ENCODE results near the gene SERP2. TPM values are rescaled to one million over a fixed set of nuclear protein-coding genes. Genes with fewer than 3 reads are reported as not detected.
"Not testable (repeated sequence)": the region's sequence is repeated elsewhere in the genome, so short reads cannot be mapped to it uniquely, and the experiment has no call there.

Gene SERP2
- not detected for total RNA-seq

GRCh38 chr13:44373601-44374347, at the start of gene SERP2:
Gene SERP2, plus strand, starts transcription at chr13:44373824. Its CDS starts 202 bp downstream, at chr13:44374026.
- peak within 1 kb of the TSS; percentile 24 for H3K4me3 Mint-ChIP-seq
- CTCF ChIA-PET: interaction anchor here (1.4 kb wide), 1 partner anchor 16 kb away, joined by 3 read pairs; no protein-coding TSS in a partner anchor
- POLR2A ChIA-PET: no interaction called here
- H3K27ac Mint-ChIP-seq: no peak within 1 kb of the TSS
- H3K27me3 Mint-ChIP-seq: peaks cover 43% of the 10 kb centered on the region
- peaks cover 3% of the 10 kb centered on the region for H3K36me3 Mint-ChIP-seq (ENCODE audit: low read depth)
- H3K9me3 Mint-ChIP-seq: peaks cover 4% of the 10 kb centered on the region
- no peak for DNase-seq
- peaks cover 3% of the 10 kb centered on the region for H3K4me1 Mint-ChIP-seq

DNA sequence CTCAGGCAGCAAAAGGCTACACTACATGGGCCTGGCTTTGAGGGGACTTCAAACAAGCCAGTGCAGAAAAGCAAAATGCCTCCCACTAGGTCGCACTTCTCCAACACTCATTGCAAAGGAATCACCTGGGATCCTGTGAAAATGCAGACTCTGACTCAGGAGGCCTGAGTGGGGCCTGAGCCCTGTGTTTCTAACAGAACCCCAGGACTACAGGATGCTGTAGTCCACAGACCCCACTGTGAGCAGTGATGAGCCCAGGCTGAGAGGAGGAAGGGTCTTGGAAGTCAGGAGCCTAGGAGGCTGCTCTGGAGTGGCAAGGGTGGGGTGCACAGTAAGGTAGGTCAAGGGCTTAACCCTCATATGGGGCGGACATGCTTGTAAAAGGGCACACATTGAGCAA, 46.7 kb upstream of the SERP2 start:
- ChIA-PET POLR2A (no interaction called here), CTCF (no interaction called here)
- Mint-ChIP-seq H3K4me1 (no peaks in the 10 kb centered on the region), H3K4me3 (no peak overlapping the region), H3K27me3 (peaks cover 3% of the 10 kb centered on the region), H3K36me3 (ENCODE audit: low read depth) (no peaks in the 10 kb centered on the region), H3K27ac (no peak overlapping the region), H3K9me3 (peaks cover 4% of the 10 kb centered on the region)
- no peak for DNase-seq

GRCh38 chr13:44329041-44329440, 44.6 kb upstream of the SERP2 start:
- H3K4me3 Mint-ChIP-seq; H3K27ac Mint-ChIP-seq; H3K36me3 Mint-ChIP-seq (ENCODE audit: low read depth); DNase-seq; POLR2A ChIA-PET; CTCF ChIA-PET; H3K9me3 Mint-ChIP-seq; H3K27me3 Mint-ChIP-seq; H3K4me1 Mint-ChIP-seq: not testable (repeated sequence)

DNA sequence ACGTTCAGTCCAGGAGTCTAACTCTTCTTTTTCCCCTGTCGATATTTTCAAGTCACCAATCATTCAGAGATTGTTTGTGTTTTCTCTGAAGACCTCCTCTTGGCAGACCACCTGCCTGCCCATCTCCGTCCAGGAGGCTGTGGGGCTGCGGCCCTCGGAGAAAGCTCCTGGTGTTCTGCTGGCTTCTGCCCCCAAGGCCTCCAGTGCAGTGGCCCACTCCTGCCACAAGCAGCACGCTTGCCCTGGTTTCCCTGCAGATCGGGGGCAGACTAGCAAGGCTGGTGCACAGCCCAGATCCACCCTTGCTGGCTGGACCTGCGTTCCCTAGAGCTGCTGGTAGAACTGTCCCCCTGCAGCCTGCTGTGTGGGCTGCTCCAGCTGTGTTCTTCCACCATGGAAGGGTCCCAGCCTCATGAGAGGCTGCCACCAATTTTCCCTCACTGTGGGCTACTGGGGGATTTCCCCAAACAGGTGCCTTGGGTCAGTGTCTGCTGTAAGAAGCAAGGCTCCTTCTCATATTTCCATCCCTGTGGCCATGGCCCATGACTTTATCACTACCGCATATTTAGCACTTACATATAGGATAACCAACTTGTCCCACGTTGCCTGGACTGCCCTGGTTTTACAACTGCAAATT, 43.6 kb upstream of the SERP2 start:
- no peak for DNase-seq
- Mint-ChIP-seq H3K36me3 (ENCODE audit: low read depth) (no peaks in the 10 kb centered on the region), H3K27ac (no peak overlapping the region), H3K4me1 (no peaks in the 10 kb centered on the region), H3K27me3 (peaks cover 3% of the 10 kb centered on the region), H3K9me3 (peaks cover 3% of the 10 kb centered on the region), H3K4me3 (no peak overlapping the region)
- CTCF ChIA-PET: no interaction called here
- POLR2A ChIA-PET: no interaction called here

- ChIA-PET CTCF (no interaction called here), POLR2A (interaction anchor here (0.6 kb wide), 1 partner anchor 402 kb away, joined by 4 read pairs; no protein-coding TSS in a partner anchor)
- Mint-ChIP-seq H3K9me3 (no peaks in the 10 kb centered on the region), H3K4me3 (no peak overlapping the region), H3K27ac (no peak overlapping the region), H3K4me1 (no peaks in the 10 kb centered on the region), H3K27me3 (peaks cover 3% of the 10 kb centered on the region), H3K36me3 (ENCODE audit: low read depth) (no peaks in the 10 kb centered on the region)
- no peak for DNase-seq
Measured at GRCh38 chr13:44331446-44331845, 42.2 kb upstream of the SERP2 start.

DNA sequence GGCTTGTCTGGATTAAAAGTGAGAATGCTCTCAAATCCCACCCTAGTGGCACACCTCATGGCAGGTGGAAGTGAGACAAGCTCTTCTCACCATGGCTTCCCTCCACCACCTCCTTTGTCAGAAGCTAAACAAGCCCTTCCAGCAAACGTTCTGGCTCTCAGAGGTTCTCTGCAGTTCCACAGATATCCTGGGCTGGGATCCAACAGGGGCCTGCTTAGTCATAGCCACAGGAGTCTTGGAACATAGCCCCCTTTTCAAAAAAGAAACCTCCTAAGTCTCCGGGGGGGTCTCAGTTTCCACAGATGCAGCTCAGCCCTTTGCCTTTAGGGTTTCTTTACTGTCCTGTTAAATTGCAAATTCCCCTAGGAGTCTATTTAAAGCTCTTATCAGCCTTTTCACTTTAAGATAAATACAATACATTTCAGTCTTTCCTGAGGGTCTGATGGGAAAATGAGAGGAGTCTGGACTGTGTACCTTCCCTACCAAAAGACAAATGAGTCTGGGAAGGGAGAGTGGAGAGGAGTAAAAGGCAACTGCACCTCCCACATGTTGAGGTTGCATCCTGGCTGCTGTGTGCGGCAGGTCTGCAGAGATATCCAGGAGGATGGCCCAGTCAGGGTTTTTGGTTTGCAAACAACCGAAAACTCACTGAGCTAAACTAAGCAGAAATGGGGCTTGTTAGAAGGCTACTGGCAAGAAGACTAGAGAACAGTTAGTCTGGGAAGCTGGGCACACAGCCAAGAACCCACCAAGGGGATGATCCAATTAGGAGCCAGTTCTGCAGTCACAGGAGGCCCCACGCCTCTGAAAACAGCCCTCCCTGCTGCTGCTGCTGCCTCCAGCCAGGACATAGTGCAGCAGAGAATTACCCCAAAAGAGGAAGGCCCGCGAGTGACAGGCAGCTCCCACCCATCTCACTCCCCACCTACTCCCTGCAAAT, 41.4 kb upstream of the SERP2 start:
- ChIA-PET CTCF (interaction anchor here (0.8 kb wide), 1 partner anchor 20 kb away, joined by 3 read pairs; no protein-coding TSS in a partner anchor), POLR2A (no interaction called here)
- Mint-ChIP-seq H3K9me3 (no peaks in the 10 kb centered on the region), H3K36me3 (ENCODE audit: low read depth) (no peaks in the 10 kb centered on the region), H3K27me3 (peaks cover 3% of the 10 kb centered on the region), H3K4me1 (no peaks in the 10 kb centered on the region), H3K4me3 (no peak overlapping the region), H3K27ac (no peak overlapping the region)
- no peak for DNase-seq

DNA sequence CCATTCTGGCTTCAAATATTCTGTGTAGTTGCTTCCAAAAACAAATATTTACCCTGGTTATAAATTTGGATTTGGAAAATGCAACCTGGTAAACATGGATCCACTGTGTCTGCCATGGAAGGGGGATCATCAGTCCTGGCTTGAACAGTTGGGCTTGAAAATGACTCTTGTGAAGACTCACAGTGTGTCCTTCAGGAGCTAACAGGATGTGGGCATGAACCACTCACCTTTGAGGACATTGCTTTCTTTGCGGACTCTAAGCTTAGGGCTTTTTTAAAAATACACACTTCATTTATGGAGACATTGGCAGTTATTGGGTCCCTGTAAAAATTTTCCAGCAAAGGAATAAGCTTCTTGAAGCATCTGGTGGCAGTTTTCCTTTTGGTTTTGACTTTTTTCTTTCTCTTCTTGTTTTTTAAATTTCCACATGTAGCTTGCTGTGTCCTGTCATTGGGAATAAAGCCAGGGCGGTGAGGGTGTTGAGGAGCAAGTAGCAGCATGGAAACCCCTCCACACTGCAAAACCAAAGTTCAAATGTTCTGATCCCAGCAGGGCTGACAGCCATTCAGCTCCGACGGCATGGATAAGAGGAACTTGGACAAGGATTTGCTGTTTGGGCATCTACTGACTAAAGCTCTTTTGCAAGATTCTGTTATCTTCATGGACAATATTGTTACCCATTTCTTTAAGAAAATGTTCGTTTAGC, 39.5 kb upstream of the SERP2 start:
- no peak for DNase-seq
- Mint-ChIP-seq H3K4me3 (no peak overlapping the region), H3K9me3 (no peaks in the 10 kb centered on the region), H3K4me1 (no peaks in the 10 kb centered on the region), H3K27me3 (peaks cover 3% of the 10 kb centered on the region), H3K27ac (no peak overlapping the region), H3K36me3 (ENCODE audit: low read depth) (no peaks in the 10 kb centered on the region)
- POLR2A ChIA-PET: no interaction called here
- CTCF ChIA-PET: interaction anchor here (0.9 to 1.1 kb wide), 2 partner anchors 13 to 1307 kb away, joined by 3 read pairs; no protein-coding TSS in a partner anchor

DNA sequence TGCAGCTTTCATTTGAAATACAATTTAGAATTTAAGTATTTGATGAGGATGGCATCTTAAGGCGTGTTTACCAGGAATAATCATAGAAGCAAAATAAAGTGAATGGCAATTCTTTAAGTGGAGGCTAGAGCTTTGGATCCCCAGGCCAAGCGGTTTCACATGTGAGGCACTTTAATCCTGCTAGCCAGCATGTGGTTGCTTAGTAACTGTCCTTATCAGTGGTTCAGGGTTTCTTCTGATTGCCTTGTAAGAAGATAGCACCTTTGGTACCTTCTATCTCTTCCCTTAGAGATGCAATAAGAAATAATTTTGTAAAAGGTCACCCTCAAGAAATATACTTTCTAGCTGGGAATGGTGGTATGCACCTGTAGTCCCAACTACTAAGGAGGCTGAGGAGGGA, 38.9 kb upstream of the SERP2 start:
- Mint-ChIP-seq H3K27me3 (peaks cover 3% of the 10 kb centered on the region), H3K4me3 (no peak overlapping the region), H3K9me3 (no peaks in the 10 kb centered on the region), H3K4me1 (no peaks in the 10 kb centered on the region), H3K27ac (no peak overlapping the region), H3K36me3 (ENCODE audit: low read depth) (no peaks in the 10 kb centered on the region)
- ChIA-PET POLR2A (no interaction called here), CTCF (interaction anchor here (0.9 kb wide), 1 partner anchor 17 kb away, joined by 3 read pairs; no protein-coding TSS in a partner anchor)
- DNase-seq: no peak

DNA sequence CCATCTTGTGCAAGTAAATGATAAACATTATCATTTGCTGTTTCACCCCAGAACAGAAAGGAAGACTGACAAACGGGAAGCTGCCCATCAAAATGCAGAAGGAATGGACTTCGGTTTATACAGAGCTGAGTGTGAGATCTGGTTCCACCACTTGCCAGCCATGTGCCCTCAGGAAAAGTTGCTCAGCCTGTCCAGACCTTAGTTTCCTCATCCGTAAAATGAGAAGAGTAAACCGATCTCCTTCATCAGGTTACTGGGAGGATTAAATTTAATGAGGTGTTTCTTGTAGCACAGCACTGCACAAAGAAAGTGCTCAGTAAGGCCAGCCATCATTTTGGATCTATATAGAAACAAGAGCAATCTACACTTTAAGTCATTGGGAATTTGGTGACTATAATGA, 36.7 kb upstream of the SERP2 start:
- POLR2A ChIA-PET: no interaction called here
- H3K27ac Mint-ChIP-seq: no peak overlapping the region
- H3K27me3 Mint-ChIP-seq: no peaks in the 10 kb centered on the region
- CTCF ChIA-PET: no interaction called here
- no peak overlapping the region for H3K4me3 Mint-ChIP-seq
- no peaks in the 10 kb centered on the region for H3K4me1 Mint-ChIP-seq
- no peaks in the 10 kb centered on the region for H3K36me3 Mint-ChIP-seq (ENCODE audit: low read depth)
- no peaks in the 10 kb centered on the region for H3K9me3 Mint-ChIP-seq
- no peak for DNase-seq

DNA sequence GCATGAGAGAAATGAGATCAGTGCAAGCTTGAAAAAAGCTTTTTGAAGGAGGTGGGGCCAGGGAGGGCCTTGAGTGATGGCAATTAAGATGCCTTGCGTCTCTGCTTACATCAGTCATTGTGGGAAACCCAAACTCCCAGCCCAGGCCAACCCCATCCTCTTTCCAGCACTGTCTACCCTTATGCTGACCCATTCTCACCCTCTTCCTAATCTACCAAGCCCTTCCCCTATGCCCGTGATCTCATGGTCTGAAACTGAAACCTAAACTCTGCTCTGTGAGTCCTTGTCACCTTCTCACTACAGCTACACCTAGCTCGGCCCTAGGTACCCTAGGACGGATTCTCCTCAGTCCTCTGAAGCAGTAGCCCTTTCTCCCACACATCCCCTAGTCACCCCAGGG, 36.0 kb upstream of the SERP2 start:
- ChIA-PET CTCF (no interaction called here), POLR2A (no interaction called here)
- Mint-ChIP-seq H3K9me3 (no peaks in the 10 kb centered on the region), H3K27me3 (no peaks in the 10 kb centered on the region), H3K27ac (no peak overlapping the region), H3K36me3 (ENCODE audit: low read depth) (no peaks in the 10 kb centered on the region), H3K4me3 (no peak overlapping the region), H3K4me1 (no peaks in the 10 kb centered on the region)
- no peak for DNase-seq

- Mint-ChIP-seq H3K4me1 (no peaks in the 10 kb centered on the region), H3K27me3 (no peaks in the 10 kb centered on the region), H3K4me3 (no peak overlapping the region), H3K36me3 (ENCODE audit: low read depth) (no peaks in the 10 kb centered on the region), H3K9me3 (no peaks in the 10 kb centered on the region), H3K27ac (no peak overlapping the region)
- no peak for DNase-seq
- POLR2A ChIA-PET: no interaction called here
- CTCF ChIA-PET: interaction anchor here (0.6 kb wide), 1 partner anchor 1432 kb away, joined by 3 read pairs; no protein-coding TSS in a partner anchor
Measured at GRCh38 chr13:44340508-44340907, 33.1 kb upstream of the SERP2 start.

GRCh38 chr13:44342741-44343140, 30.9 kb upstream of the SERP2 start:
- Mint-ChIP-seq H3K36me3 (ENCODE audit: low read depth) (no peaks in the 10 kb centered on the region), H3K9me3 (no peaks in the 10 kb centered on the region), H3K4me1 (no peaks in the 10 kb centered on the region), H3K27me3 (no peaks in the 10 kb centered on the region), H3K27ac (no peak overlapping the region), H3K4me3 (no peak overlapping the region)
- ChIA-PET POLR2A (no interaction called here), CTCF (no interaction called here)
- no peak for DNase-seq
